Panc1 (cell line): ENCODE measurements around the gene NXPH4. TPM values are rescaled to one million over a fixed set of nuclear protein-coding genes. Genes with fewer than 3 reads are reported as not detected.

Experiments
- ATAC-seq: fragments of 200-7000 bp; cut with Tn5 transposase; 2 replicates; pipeline ENCODE4 v1.9.1; 2020; ENCODE audit warnings: mild to moderate bottlenecking, moderate library complexity
- BruUV-seq: library from RNA; stranded (reverse); fragments of 400-500 nt; replicated peaks from 2 replicates; lab custom pipeline; 2021; lab: Mats Ljungman, UMichigan
- CTCF ChIA-PET: fragments of 300-600 bp; sonication (Branson Sonifier 250); formaldehyde crosslinking; loops from one replicate; lab custom pipeline; 2022; ENCODE audit warnings: antibody characterized with exemption; lab: Charles Lee
- POLR2A ChIA-PET: fragments of 300-600 bp; sonication (Branson Sonifier 250); formaldehyde crosslinking; loops from one replicate; lab custom pipeline; 2022; ENCODE audit warnings: antibody characterized with exemption; lab: Charles Lee
- DNase-seq: peaks from one replicate; pipeline ENCODE4 v3.0.0-alpha.2; 2010; ENCODE audit warnings: low read depth, low spot score
- H3K27ac ChIP-seq: 2 replicates; pipeline ENCODE4 v1.5.1; 2011; ENCODE audit warnings: mild to moderate bottlenecking, low read length, inconsistent platforms
- H3K27me3 ChIP-seq: fragments of 200-500 bp; sonication (Bioruptor generic); 2 replicates; pipeline ENCODE4 v1.6.0; 2014; ENCODE audit warnings: low read length, inconsistent platforms; ENCODE audit not compliant: control insufficient read depth, insufficient read depth
- H3K36me3 ChIP-seq: fragments of 200-500 bp; sonication (Bioruptor generic); 2 replicates; pipeline ENCODE4 v1.5.1; 2014; ENCODE audit warnings: inconsistent platforms, mild to moderate bottlenecking, low read length, moderate library complexity; ENCODE audit not compliant: control insufficient read depth, insufficient read depth
- H3K4me1 ChIP-seq: 2 replicates; pipeline ENCODE4 v1.5.1; 2011; ENCODE audit warnings: inconsistent platforms, mild to moderate bottlenecking, low read length, moderate library complexity; ENCODE audit not compliant: control insufficient read depth, insufficient read depth
- H3K4me3 ChIP-seq, 2 experiments: 2 replicates each; pipeline ENCODE4 v1.5.1; 2011 to 2012; ENCODE audit warnings: low read depth in 2 of 2, low read length in 2 of 2, mild to moderate bottlenecking in 2 of 2, inconsistent platforms in 1 of 2, moderate library complexity in 1 of 2
- H3K9me3 ChIP-seq: fragments of 200-500 bp; sonication (Bioruptor generic); 2 replicates; pipeline ENCODE4 v1.5.1; 2014; ENCODE audit warnings: low read depth, mild to moderate bottlenecking, inconsistent platforms, low read length, moderate library complexity; ENCODE audit not compliant: control insufficient read depth, insufficient read depth
- POLR2AphosphoS5 ChIP-seq: IDR thresholded peaks from 2 replicates; pipeline ENCODE4 v1.6.1; 2012; ENCODE audit warnings: mild to moderate bottlenecking, low read depth, low read length, moderate library complexity
- SIN3A ChIP-seq: IDR thresholded peaks from 2 replicates; pipeline ENCODE4 v1.6.1; 2012; ENCODE audit warnings: low read depth, mild to moderate bottlenecking, low read length, moderate library complexity, borderline replicate concordance; ENCODE audit not compliant: insufficient read depth
- TCF7L2 ChIP-seq: IDR thresholded peaks from 2 replicates; pipeline ENCODE4 v1.6.1; 2011; ENCODE audit warnings: mild to moderate bottlenecking, low read depth, low read length, inconsistent platforms
- in situ Hi-C: cut with HindIII; loops from 2 replicates; pipeline ENCODE4 v1.10.0; 2016; ENCODE audit warnings: low sequenced_read_pairs, low pct_unique_long_range_greater_than_20kb
- intact Hi-C: fragments of 100-400 bp; cut with micrococcal nuclease; formaldehyde crosslinking; loops from one replicate; pipeline ENCODE4 v1.10.0; 2022; ENCODE audit not compliant: unreplicated experiment
- total RNA-seq: library from RNA; stranded (reverse); gene quantifications from one replicate; pipeline ENCODE4 v1.2.1, GENCODE V29; 2021; ENCODE audit not compliant: unreplicated experiment
- TF ChIP-seq, protein P1 (sequence below): fragments of 450-650 bp; IDR thresholded peaks from 2 replicates; pipeline ENCODE4 v1.5.1; 2017; ENCODE audit warnings: mild to moderate bottlenecking
- TF ChIP-seq, protein P2 (sequence below), 2 experiments: IDR thresholded peaks; 2 replicates each; pipeline ENCODE4 v1.6.1; 2011 to 2012; ENCODE audit warnings: low read depth in 2 of 2, control low read depth in 1 of 2, low read length in 1 of 2, mild to moderate bottlenecking in 1 of 2, moderate library complexity in 1 of 2; ENCODE audit not compliant: insufficient read depth in 1 of 2

The NXPH4 gene
- total RNA-seq, 1 experiment from 2014 or later = 2.1 TPM

DNA sequence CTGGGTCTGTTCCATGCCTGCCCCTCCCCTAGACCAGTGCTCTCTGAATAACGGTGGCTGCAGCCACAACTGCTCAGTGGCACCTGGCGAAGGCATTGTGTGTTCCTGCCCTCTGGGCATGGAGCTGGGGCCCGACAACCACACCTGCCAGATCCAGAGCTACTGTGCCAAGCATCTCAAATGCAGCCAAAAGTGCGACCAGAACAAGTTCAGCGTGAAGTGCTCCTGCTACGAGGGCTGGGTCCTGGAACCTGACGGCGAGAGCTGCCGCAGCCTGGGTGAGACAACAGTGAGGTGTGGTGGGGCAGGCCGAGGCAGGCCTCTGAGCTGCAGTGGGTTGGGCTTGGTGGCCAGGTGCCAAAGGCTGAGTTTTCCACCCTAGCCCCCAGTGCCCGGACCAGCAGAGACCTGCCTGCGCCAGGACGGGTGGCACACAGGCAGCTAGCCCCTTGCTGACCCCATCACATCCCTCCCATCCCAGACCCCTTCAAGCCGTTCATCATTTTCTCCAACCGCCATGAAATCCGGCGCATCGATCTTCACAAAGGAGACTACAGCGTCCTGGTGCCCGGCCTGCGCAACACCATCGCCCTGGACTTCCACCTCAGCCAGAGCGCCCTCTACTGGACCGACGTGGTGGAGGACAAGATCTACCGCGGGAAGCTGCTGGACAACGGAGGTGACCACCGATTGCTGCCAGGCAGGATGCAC lies 41.0 kb upstream of the NXPH4 start:
- no peak overlapping the region for H3K4me3 ChIP-seq
- ATAC-seq = peak; percentile 81

DNA sequence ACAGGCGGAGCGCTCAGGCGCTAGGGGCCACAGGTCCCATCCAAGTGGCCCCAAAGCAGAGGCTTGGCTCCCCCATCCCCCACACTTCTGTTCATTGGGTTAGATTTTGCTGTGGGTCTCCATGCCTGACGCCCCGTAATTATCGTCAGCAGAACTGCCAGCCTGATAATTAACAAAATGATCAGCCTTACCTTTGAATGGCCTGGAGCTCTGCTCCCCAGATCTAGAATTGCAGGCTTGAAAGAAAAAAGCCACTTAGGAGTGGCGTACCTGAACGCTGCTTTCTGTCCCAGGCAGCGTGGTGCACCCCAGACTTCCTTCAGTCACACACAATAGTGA lies 40.5 kb upstream of the NXPH4 start:
- no peak for DNase-seq
- no TSS peak for BruUV-seq
- no peak overlapping the region for H3K4me3 ChIP-seq
- H3K27me3 ChIP-seq = no peaks in the 10 kb centered on the region
- intact Hi-C loops (loop anchor here (2.0 kb wide), 1 partner anchor 51 kb away; no protein-coding TSS in a partner anchor), in situ Hi-C loops (no loop called here)
- ChIA-PET CTCF (interaction anchor here (0.5 to 2.1 kb wide), 7 partner anchors 10 to 107 kb away, joined by 3 to 15 read pairs (median 4); partner anchors contain the start of gene LRP1), POLR2A (no interaction called here)
- H3K27ac ChIP-seq = no peak overlapping the region
- no peaks in the 10 kb centered on the region for H3K4me1 ChIP-seq
- H3K9me3 ChIP-seq = no peaks in the 10 kb centered on the region
- no peak for TF ChIP-seq POLR2AphosphoS5
- TF ChIP-seq, protein P1, sequence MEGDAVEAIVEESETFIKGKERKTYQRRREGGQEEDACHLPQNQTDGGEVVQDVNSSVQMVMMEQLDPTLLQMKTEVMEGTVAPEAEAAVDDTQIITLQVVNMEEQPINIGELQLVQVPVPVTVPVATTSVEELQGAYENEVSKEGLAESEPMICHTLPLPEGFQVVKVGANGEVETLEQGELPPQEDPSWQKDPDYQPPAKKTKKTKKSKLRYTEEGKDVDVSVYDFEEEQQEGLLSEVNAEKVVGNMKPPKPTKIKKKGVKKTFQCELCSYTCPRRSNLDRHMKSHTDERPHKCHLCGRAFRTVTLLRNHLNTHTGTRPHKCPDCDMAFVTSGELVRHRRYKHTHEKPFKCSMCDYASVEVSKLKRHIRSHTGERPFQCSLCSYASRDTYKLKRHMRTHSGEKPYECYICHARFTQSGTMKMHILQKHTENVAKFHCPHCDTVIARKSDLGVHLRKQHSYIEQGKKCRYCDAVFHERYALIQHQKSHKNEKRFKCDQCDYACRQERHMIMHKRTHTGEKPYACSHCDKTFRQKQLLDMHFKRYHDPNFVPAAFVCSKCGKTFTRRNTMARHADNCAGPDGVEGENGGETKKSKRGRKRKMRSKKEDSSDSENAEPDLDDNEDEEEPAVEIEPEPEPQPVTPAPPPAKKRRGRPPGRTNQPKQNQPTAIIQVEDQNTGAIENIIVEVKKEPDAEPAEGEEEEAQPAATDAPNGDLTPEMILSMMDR = peak; percentile 2
- ATAC-seq = no peak
- H3K36me3 ChIP-seq = no peaks in the 10 kb centered on the region

More for the DNA sequence above, 41.0 kb upstream of the NXPH4 start:
- CTCF ChIA-PET = interaction anchor here (0.5 to 2.1 kb wide), 7 partner anchors 11 to 106 kb away, joined by 3 to 15 read pairs (median 4); partner anchors contain the start of gene LRP1
- no TSS peak for BruUV-seq
- TF ChIP-seq POLR2AphosphoS5 (no peak), SIN3A (no peak)
- TF ChIP-seq, protein P1 = peak; percentile 94
- Histone ChIP-seq H3K4me1 (no peaks in the 10 kb centered on the region), H3K9me3 (no peaks in the 10 kb centered on the region), H3K27ac (no peak overlapping the region), H3K27me3 (no peaks in the 10 kb centered on the region), H3K36me3 (no peaks in the 10 kb centered on the region)
- intact Hi-C loops (loop anchor here (2.0 kb wide), 1 partner anchor 51 kb away; no protein-coding TSS in a partner anchor), in situ Hi-C loops (no loop called here)
- POLR2A ChIA-PET = no interaction called here
- peak; percentile 17 for DNase-seq

DNA sequence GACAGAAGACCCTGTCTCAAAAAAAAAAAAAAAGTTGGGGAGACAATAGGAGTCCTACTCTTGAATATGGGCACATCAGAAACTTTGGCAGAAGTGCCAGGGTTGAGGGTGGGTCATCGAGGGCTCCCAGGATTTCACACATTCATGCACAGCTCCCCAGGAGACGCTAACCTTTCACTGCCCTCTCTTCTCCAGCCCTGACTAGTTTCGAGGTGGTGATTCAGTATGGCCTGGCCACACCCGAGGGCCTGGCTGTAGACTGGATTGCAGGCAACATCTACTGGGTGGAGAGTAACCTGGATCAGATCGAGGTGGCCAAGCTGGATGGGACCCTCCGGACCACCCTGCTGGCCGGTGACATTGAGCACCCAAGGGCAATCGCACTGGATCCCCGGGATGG lies 39.7 kb upstream of the NXPH4 start:
- Histone ChIP-seq H3K27me3 (no peaks in the 10 kb centered on the region), H3K36me3 (no peaks in the 10 kb centered on the region), H3K9me3 (no peaks in the 10 kb centered on the region), H3K4me3 (no peak overlapping the region), H3K27ac (no peak overlapping the region), H3K4me1 (no peaks in the 10 kb centered on the region)
- CTCF ChIA-PET = interaction anchor here (2.1 kb wide), 1 partner anchor 49 kb away, joined by 9 read pairs; the partner anchor contains the start of gene LRP1
- POLR2A ChIA-PET = no interaction called here
- intact Hi-C loops = loop anchor here (2.0 kb wide), 1 partner anchor 52 kb away; no protein-coding TSS in a partner anchor
- no peak for DNase-seq
- in situ Hi-C loops = no loop called here
- BruUV-seq = no TSS peak
- TF ChIP-seq TCF7L2 (no peak), SIN3A (no peak), POLR2AphosphoS5 (no peak)
- TF ChIP-seq, protein P1 = no peak
- TF ChIP-seq, protein P2, sequence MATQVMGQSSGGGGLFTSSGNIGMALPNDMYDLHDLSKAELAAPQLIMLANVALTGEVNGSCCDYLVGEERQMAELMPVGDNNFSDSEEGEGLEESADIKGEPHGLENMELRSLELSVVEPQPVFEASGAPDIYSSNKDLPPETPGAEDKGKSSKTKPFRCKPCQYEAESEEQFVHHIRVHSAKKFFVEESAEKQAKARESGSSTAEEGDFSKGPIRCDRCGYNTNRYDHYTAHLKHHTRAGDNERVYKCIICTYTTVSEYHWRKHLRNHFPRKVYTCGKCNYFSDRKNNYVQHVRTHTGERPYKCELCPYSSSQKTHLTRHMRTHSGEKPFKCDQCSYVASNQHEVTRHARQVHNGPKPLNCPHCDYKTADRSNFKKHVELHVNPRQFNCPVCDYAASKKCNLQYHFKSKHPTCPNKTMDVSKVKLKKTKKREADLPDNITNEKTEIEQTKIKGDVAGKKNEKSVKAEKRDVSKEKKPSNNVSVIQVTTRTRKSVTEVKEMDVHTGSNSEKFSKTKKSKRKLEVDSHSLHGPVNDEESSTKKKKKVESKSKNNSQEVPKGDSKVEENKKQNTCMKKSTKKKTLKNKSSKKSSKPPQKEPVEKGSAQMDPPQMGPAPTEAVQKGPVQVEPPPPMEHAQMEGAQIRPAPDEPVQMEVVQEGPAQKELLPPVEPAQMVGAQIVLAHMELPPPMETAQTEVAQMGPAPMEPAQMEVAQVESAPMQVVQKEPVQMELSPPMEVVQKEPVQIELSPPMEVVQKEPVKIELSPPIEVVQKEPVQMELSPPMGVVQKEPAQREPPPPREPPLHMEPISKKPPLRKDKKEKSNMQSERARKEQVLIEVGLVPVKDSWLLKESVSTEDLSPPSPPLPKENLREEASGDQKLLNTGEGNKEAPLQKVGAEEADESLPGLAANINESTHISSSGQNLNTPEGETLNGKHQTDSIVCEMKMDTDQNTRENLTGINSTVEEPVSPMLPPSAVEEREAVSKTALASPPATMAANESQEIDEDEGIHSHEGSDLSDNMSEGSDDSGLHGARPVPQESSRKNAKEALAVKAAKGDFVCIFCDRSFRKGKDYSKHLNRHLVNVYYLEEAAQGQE (IDR thresholded peaks at IDR 0.05; ENCODE audit: insufficient read depth in 1 of 2, low read depth in 2 of 2, low read length in 1 of 2) = no peak
- ATAC-seq = no peak
